ENCODE results near the gene TMEM273.

TMEM273 gene

GRCh38 chr10:49164559-49165188 is 23.5 kb downstream of the TMEM273 start:
- peak; percentile 63 for DNase-seq (ENCODE audit: low spot score)

DNA sequence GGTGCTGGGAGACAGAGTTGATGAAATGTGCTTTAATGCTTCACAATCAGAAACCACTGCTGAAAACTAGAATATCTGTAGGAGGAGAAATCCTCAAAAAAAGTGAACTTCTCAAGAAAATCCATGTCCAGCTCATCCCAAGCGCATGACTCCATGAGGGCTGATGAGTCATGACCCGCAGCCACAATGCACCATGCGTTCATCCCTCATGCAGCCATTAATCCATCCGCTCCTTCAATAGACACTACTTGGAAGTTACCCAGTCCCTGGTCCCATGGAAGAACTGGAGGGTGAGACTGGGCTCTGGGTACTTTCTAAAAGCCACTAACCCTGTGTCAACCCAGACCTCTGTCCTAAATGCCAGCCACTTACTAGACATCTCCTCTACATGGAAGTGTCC is 24.4 kb downstream of the TMEM273 start:
- DNase-seq (ENCODE audit: low spot score) = no peak

- no peak for DNase-seq (ENCODE audit: low spot score)
Observed at GRCh38 chr10:49162761-49163310, 25.4 kb downstream of the TMEM273 start.

- DNase-seq (ENCODE audit: low spot score) = no peak
Observed at GRCh38 chr10:49162063-49162462, 26.1 kb downstream of the TMEM273 start.

DNA sequence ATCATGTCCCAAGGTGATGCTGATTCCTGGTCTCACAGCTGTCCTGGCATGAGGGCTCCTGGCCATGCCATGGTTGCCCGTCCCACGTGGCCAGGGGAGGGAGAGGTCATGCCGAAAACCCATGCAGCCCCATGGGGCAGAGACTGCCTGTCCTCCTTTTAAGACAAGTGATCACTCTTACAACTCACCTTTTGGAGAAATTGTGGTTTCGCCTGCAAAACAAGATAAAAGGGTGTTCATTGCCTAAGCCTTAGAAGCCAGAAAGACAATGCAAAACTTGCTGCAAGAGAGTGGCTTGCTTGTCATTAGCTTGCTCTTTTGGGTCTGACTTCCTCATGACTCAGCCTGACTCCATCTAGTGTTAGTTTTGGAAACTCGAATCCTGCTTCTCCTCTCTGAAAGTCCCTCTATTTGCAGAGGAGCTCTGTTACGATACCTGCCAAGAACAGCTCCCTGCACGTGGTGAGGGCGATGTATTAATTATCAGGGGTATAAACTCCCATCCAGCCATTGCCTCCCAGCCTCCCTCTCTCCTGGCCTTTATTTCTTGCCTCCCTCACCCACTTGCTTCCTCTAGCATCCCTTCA is 26.7 kb downstream of the TMEM273 start:
- no peak for DNase-seq (ENCODE audit: low spot score)

GRCh38 chr10:49160814-49161213 is 27.4 kb downstream of the TMEM273 start:
- DNase-seq (ENCODE audit: low spot score) = no peak

DNA sequence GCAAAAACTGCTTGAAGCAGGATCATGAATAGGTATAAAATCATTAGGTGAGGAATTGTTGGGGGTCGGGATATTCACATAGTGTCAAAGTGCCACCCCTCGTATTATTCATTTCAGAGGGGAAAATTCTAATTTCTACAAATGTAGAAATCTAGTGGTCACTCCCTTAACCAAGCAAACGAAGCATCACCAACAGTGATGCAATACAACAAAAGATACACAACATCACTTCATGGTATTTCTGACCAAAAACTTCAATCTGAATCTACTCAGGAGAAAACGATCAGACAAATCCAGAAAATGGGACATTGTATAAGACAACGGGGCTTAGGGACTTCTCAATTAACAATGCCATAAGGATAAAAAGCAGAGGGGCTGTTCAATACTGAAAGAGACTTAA is 28.1 kb downstream of the TMEM273 start:
- no peak for DNase-seq (ENCODE audit: low spot score)

DNA sequence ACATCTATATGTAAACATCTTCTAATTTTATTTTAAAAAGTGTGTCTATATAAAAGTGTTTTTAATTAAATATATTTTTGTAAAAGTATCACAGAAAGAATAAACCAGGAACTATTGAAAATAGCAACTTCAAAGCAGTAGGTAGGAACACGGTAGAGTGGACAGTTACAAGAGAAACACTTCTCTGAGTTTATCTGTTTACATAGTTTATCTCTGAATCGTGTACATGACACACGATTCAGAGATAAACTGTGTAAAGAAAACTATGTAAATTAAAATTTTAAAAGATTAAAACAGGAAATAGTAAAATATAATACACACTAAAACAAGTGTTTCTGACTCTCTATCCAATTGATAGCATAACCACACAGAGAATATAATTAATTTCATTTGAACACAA is 29.3 kb downstream of the TMEM273 start:
- no peak for DNase-seq (ENCODE audit: low spot score)

GRCh38 chr10:49158404-49158803 is 29.8 kb downstream of the TMEM273 start:
- DNase-seq (ENCODE audit: low spot score) = no peak

DNA sequence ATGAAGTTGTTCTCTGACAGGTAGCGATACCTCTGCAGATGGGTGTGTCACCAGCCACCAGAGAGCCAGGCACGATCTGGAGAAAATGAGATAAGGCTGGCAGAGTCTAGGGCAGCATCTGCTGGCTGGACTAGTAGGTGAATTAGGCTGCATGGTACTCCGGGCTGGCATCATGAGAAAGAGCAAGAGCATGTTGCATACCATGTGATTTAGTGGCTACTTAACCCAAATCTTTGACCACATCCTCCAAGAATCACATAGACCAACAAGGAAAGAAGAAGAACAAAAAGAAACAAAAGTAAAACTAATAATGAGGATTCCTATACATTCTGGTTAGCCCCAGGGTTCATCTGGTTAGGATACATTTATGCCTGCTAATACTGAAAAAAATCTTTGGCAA is 31.0 kb downstream of the TMEM273 start:
- no peak for DNase-seq (ENCODE audit: low spot score)

DNA sequence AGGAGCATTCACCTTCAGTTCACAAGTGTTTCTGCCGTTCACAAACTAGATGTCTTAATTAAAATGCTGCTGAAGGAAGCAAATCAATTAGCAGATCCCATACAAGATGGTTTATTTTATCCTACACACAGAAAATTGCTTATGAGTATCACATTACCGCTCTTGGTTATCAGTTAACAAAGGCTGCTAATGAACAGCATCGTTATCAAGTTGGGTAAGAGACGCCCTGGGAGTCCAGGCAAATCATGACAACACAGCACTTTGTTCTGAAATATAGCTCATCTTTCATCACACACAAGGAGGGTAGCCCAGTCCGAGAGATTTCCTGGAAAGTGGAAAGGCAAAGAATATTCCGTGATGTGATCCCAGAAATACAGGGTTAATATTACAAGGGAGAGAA is 33.5 kb downstream of the TMEM273 start:
- no peak for DNase-seq (ENCODE audit: low spot score)

DNA sequence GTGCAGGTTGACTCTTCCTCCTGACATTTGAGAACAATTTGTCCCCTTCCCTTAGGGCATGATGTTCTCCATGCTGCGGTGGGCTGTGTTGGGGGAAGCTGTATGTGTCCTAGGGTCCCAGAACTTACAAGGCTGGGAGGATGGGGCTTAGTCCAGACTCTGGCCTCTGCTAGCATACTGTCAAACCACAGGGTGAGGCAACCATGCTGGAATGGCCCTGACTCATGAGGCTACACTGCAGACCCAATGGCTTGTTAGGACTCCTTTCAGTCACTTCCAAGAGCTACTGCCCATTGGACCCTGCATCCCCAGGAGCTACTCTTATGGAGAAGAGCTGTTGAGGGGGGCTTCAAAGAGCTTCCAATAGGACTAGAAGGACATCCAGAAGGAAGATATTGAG is 34.2 kb downstream of the TMEM273 start:
- no peak for DNase-seq (ENCODE audit: low spot score)

DNA sequence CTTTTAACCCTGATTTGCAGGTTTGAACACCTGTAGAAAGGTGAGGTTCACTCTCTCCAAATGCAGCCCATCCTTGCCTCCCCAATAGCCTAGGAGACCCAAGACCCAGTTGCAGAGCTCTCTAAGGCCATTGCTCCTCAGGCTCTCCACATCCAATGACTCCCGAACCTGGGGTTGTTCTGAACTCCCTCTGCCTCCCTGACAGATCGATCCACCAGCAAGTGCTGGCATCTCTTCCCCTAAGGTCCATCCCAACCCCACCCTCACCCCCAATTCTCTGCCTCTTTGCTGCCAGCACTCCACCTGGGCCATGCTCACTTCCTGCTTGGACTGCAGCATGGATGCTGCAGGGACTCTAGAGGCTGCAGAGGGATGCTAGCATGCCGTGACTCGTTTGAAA is 35.1 kb downstream of the TMEM273 start:
- no peak for DNase-seq (ENCODE audit: low spot score)

DNA sequence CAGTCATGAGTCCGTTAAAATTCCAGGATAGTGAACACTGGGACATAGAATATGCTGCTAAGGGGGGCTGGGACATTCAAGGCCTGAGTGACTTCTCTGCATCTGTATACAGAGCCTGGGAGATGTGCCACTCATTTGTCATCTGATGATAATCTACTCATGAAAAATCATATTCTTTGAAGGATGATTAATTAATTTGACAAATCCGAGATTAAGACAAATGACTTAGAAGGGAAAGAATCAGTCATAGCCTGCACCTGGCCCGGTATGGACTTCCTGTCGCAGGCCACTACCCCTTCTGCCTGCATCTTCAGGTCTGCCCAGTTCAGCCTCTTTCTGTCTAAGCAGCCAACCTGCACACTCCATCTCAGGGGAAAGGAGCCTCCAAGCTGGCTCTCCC is 35.5 kb downstream of the TMEM273 start:
- DNase-seq (ENCODE audit: low spot score) = no peak

GRCh38 chr10:49152037-49152436 is 36.2 kb downstream of the TMEM273 start:
- no peak for DNase-seq (ENCODE audit: low spot score)

DNA sequence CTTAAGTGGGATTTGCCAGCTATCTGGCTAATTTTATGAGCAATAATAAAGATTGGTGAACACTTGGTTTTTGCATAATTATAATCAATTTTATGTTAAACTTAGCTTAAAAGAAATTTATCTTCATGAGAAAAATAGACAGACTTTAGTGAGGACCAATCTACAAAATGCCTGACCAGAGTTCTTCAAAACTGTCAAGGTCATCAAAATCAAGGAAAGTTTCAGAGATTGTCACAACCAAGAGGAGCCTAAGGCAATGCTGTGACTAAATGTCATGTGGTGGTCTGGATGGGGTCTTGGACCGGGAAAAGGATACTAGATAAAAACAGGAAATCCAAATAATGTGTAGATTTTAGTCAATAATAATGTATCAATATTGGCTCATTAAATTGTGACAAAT is 36.7 kb downstream of the TMEM273 start:
- no peak for DNase-seq (ENCODE audit: low spot score)

GRCh38 chr10:49151025-49151445 is 37.2 kb downstream of the TMEM273 start:
- peak; percentile 87 for DNase-seq (ENCODE audit: low spot score)

- no peak for DNase-seq (ENCODE audit: low spot score)
Observed at GRCh38 chr10:49150426-49150825, 37.8 kb downstream of the TMEM273 start.

GRCh38 chr10:49149881-49150280 is 38.3 kb downstream of the TMEM273 start:
- DNase-seq (ENCODE audit: low spot score) = no peak

DNA sequence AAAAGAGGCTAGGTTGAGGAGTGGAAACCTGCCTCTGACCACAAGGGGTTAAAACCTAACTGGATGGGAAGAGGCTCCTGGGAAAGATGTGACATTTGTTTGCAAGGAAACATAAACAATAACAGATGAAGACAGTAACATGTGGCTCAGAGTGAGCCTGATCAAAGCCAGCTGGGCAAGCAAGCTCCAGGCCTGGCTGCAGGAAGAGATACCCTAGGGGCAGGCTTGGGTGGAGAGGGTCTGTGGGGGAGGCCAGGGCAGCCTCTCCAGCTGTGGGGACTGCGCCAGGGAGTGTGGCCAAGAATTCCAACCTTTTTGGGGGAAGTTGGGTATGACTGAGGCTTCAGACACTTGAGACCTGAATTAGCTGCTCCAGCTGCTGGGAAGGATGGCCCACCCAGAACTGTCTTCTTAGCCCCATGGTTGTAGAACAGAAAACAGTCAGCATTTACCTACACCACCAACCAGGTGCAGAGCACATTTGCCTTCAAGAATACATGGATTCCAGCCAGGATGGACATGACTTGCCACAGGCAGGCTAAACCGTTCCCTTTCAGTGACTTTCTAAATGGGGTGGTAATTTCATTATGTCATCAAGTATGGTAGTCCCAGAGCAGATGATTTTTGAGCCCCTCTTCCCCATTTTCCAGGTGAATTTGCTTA is 44.0 kb downstream of the TMEM273 start:
- DNase-seq (ENCODE audit: low spot score) = no peak

DNA sequence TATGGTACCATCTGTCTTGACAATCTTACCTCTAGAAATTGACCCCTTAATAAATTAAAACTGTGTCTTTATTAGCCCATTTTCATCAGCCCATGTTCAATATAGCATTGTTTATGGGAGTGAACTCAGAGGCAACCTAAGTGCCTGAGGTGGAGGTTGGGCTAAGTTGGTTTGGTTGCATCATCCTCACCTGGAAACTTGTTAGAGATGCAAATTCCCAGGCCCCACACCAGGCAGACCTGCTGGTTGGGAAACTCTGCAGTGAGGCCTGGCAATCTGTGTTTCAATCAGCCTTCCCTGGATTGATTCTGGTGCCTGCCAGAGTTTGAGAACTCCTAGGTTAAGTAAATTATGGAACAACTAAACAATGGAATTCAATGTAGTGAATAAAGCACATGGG is 44.9 kb downstream of the TMEM273 start:
- no peak for DNase-seq (ENCODE audit: low spot score)

- no peak for DNase-seq (ENCODE audit: low spot score)
Observed at GRCh38 chr10:49141541-49142332, 46.5 kb downstream of the TMEM273 start.

Measured in SK-N-DZ (cell line).